ENCODE data around the gene PRH1. TPM values are rescaled to one million over a fixed set of nuclear protein-coding genes. Genes with fewer than 3 reads are reported as not detected.

PRH1 gene
- total and polyA plus RNA-seq, 2 of the 8 experiments (the other 6 are each of a cell fraction or from before 2014, with no cell fraction given): 4.5 to 6.5 TPM

- TF ChIP-seq, protein P1, sequence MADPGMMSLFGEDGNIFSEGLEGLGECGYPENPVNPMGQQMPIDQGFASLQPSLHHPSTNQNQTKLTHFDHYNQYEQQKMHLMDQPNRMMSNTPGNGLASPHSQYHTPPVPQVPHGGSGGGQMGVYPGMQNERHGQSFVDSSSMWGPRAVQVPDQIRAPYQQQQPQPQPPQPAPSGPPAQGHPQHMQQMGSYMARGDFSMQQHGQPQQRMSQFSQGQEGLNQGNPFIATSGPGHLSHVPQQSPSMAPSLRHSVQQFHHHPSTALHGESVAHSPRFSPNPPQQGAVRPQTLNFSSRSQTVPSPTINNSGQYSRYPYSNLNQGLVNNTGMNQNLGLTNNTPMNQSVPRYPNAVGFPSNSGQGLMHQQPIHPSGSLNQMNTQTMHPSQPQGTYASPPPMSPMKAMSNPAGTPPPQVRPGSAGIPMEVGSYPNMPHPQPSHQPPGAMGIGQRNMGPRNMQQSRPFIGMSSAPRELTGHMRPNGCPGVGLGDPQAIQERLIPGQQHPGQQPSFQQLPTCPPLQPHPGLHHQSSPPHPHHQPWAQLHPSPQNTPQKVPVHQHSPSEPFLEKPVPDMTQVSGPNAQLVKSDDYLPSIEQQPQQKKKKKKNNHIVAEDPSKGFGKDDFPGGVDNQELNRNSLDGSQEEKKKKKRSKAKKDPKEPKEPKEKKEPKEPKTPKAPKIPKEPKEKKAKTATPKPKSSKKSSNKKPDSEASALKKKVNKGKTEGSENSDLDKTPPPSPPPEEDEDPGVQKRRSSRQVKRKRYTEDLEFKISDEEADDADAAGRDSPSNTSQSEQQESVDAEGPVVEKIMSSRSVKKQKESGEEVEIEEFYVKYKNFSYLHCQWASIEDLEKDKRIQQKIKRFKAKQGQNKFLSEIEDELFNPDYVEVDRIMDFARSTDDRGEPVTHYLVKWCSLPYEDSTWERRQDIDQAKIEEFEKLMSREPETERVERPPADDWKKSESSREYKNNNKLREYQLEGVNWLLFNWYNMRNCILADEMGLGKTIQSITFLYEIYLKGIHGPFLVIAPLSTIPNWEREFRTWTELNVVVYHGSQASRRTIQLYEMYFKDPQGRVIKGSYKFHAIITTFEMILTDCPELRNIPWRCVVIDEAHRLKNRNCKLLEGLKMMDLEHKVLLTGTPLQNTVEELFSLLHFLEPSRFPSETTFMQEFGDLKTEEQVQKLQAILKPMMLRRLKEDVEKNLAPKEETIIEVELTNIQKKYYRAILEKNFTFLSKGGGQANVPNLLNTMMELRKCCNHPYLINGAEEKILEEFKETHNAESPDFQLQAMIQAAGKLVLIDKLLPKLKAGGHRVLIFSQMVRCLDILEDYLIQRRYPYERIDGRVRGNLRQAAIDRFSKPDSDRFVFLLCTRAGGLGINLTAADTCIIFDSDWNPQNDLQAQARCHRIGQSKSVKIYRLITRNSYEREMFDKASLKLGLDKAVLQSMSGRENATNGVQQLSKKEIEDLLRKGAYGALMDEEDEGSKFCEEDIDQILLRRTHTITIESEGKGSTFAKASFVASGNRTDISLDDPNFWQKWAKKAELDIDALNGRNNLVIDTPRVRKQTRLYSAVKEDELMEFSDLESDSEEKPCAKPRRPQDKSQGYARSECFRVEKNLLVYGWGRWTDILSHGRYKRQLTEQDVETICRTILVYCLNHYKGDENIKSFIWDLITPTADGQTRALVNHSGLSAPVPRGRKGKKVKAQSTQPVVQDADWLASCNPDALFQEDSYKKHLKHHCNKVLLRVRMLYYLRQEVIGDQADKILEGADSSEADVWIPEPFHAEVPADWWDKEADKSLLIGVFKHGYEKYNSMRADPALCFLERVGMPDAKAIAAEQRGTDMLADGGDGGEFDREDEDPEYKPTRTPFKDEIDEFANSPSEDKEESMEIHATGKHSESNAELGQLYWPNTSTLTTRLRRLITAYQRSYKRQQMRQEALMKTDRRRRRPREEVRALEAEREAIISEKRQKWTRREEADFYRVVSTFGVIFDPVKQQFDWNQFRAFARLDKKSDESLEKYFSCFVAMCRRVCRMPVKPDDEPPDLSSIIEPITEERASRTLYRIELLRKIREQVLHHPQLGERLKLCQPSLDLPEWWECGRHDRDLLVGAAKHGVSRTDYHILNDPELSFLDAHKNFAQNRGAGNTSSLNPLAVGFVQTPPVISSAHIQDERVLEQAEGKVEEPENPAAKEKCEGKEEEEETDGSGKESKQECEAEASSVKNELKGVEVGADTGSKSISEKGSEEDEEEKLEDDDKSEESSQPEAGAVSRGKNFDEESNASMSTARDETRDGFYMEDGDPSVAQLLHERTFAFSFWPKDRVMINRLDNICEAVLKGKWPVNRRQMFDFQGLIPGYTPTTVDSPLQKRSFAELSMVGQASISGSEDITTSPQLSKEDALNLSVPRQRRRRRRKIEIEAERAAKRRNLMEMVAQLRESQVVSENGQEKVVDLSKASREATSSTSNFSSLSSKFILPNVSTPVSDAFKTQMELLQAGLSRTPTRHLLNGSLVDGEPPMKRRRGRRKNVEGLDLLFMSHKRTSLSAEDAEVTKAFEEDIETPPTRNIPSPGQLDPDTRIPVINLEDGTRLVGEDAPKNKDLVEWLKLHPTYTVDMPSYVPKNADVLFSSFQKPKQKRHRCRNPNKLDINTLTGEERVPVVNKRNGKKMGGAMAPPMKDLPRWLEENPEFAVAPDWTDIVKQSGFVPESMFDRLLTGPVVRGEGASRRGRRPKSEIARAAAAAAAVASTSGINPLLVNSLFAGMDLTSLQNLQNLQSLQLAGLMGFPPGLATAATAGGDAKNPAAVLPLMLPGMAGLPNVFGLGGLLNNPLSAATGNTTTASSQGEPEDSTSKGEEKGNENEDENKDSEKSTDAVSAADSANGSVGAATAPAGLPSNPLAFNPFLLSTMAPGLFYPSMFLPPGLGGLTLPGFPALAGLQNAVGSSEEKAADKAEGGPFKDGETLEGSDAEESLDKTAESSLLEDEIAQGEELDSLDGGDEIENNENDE (IDR thresholded peaks at IDR 0.05; ENCODE audit: insufficient replicate concordance, low read length): no peak
- TF ChIP-seq RNF2 (IDR thresholded peaks at IDR 0.05; ENCODE audit: borderline replicate concordance, low read depth, low read length, missing control alignments, poor library complexity, severe bottlenecking) (no peak), BRCA1 (IDR thresholded peaks at IDR 0.05; ENCODE audit: low read depth, low read length) (no peak), RXRA (IDR thresholded peaks at IDR 0.05; ENCODE audit: insufficient read depth, low read depth, low read length) (no peak), SIX5 (IDR thresholded peaks at IDR 0.05; ENCODE audit: low read depth, low read length) (no peak), YY1 (IDR thresholded peaks at IDR 0.05; ENCODE audit: low read depth, low read length) (no peak), EGR1 (IDR thresholded peaks at IDR 0.05; ENCODE audit: borderline replicate concordance, low read depth, low read length) (no peak), BCL11A (IDR thresholded peaks at IDR 0.05; ENCODE audit: low read depth in 2 of 2, low read length in 2 of 2) (no peak)
- TF ChIP-seq, protein P2, sequence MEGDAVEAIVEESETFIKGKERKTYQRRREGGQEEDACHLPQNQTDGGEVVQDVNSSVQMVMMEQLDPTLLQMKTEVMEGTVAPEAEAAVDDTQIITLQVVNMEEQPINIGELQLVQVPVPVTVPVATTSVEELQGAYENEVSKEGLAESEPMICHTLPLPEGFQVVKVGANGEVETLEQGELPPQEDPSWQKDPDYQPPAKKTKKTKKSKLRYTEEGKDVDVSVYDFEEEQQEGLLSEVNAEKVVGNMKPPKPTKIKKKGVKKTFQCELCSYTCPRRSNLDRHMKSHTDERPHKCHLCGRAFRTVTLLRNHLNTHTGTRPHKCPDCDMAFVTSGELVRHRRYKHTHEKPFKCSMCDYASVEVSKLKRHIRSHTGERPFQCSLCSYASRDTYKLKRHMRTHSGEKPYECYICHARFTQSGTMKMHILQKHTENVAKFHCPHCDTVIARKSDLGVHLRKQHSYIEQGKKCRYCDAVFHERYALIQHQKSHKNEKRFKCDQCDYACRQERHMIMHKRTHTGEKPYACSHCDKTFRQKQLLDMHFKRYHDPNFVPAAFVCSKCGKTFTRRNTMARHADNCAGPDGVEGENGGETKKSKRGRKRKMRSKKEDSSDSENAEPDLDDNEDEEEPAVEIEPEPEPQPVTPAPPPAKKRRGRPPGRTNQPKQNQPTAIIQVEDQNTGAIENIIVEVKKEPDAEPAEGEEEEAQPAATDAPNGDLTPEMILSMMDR (IDR thresholded peaks at IDR 0.05; ENCODE audit: control extremely low read depth in 1 of 3, insufficient read depth in 1 of 3, low read depth in 1 of 3, low read length in 3 of 3): no peak
Observed at GRCh38 chr12:10919809-10920208, 35.8 kb upstream of the PRH1 start (continued).

Data from H1 (cell line).